WTC11 (cell line): Measurements from ENCODE around the gene ZNF729. TPM values are rescaled to one million over a fixed set of nuclear protein-coding genes. Genes with fewer than 3 reads are reported as not detected.

Source experiments
- ATAC-seq: fragments of 200-7000 bp; cut with Tn5 transposase; 2 replicates; pipeline ENCODE4 v1.10.0; 2021; ENCODE audit warnings: mild to moderate bottlenecking, moderate library complexity
- CTCF ChIA-PET: fragments of 300-600 bp; sonication (Branson Sonifier 250); formaldehyde crosslinking; loops from one replicate; lab custom pipeline; 2021; ENCODE audit warnings: antibody characterized with exemption; lab: Charles Lee
- POLR2A ChIA-PET: fragments of 350-600 bp; sonication (Branson Sonifier 250); formaldehyde crosslinking; loops from one replicate; lab custom pipeline; 2021; ENCODE audit warnings: antibody characterized with exemption; lab: Charles Lee
- DNase-seq: peaks from one replicate; pipeline ENCODE4 v3.0.0; 2021; ENCODE audit warnings: low spot score
- H3K27ac Mint-ChIP-seq: 2 replicates; pipeline ENCODE4 v1.8.0; 2021; ENCODE audit warnings: mixed read lengths
- H3K27me3 Mint-ChIP-seq: 2 replicates; pipeline ENCODE4 v1.8.0; 2021; ENCODE audit warnings: low read depth, mild to moderate bottlenecking, moderate library complexity, mixed read lengths
- H3K36me3 Mint-ChIP-seq: 2 replicates; pipeline ENCODE4 v1.8.0; 2021; ENCODE audit warnings: mixed read lengths
- H3K4me1 Mint-ChIP-seq: 2 replicates; pipeline ENCODE4 v1.8.0; 2022; ENCODE audit warnings: mixed read lengths
- H3K4me3 Mint-ChIP-seq: 2 replicates; pipeline ENCODE4 v1.8.0; 2021; ENCODE audit warnings: mild to moderate bottlenecking, moderate library complexity, mixed read lengths
- H3K9me3 Mint-ChIP-seq: 2 replicates; pipeline ENCODE4 v1.8.0; 2021; ENCODE audit warnings: mixed read lengths
- ATF6 ChIP-seq: sonication (generic); formaldehyde crosslinking; IDR thresholded peaks from 2 replicates; pipeline ENCODE4 v1.8.1; 2023; ENCODE audit warnings: mild to moderate bottlenecking, missing genetic modification reagents
- CDX4 ChIP-seq: fragments of 250-450 bp; sonication (Bioruptor Pico); IDR thresholded peaks from 2 replicates; pipeline ENCODE4 v1.9.0; 2021; ENCODE audit warnings: moderate library complexity, mild to moderate bottlenecking, inconsistent platforms, borderline replicate concordance
- FOXP4 ChIP-seq: sonication (generic); formaldehyde crosslinking; IDR thresholded peaks from 2 replicates; pipeline ENCODE4 v1.8.0; 2022; ENCODE audit warnings: mild to moderate bottlenecking, missing genetic modification reagents
- GABPB1 ChIP-seq: sonication (generic); formaldehyde crosslinking; IDR thresholded peaks from 2 replicates; pipeline ENCODE4 v1.8.1; 2023; ENCODE audit warnings: mild to moderate bottlenecking, missing genetic modification reagents
- MAX ChIP-seq: sonication (generic); formaldehyde crosslinking; IDR thresholded peaks from 2 replicates; pipeline ENCODE4 v1.8.0; 2022; ENCODE audit warnings: mild to moderate bottlenecking, missing genetic modification reagents
- TP53 ChIP-seq: sonication (generic); formaldehyde crosslinking; IDR thresholded peaks from 2 replicates; pipeline ENCODE4 v1.8.1; 2023; ENCODE audit warnings: mild to moderate bottlenecking, missing genetic modification reagents
- ZNF425 ChIP-seq: fragments of 250-450 bp; sonication (Bioruptor Pico); conservative IDR thresholded peaks from 2 replicates; pipeline ENCODE4 v1.9.0; 2021; ENCODE audit warnings: mild to moderate bottlenecking
- ZNF671 ChIP-seq: fragments of 250-450 bp; sonication (Bioruptor Pico); IDR thresholded peaks from 2 replicates; pipeline ENCODE4 v1.8.0; 2021; ENCODE audit warnings: mild to moderate bottlenecking
- ZSCAN18 ChIP-seq: fragments of 250-450 bp; sonication (Bioruptor Pico); IDR thresholded peaks from 2 replicates; pipeline ENCODE4 v2.1.2; 2022; ENCODE audit warnings: mild to moderate bottlenecking, moderate library complexity
- total RNA-seq: library from RNA; stranded (reverse); gene quantifications from 3 replicates; pipeline ENCODE4 v1.2.3, GENCODE V29; 2021

The ZNF729 gene
- total RNA-seq, 1 experiment from 2014 or later: not detected

DNA sequence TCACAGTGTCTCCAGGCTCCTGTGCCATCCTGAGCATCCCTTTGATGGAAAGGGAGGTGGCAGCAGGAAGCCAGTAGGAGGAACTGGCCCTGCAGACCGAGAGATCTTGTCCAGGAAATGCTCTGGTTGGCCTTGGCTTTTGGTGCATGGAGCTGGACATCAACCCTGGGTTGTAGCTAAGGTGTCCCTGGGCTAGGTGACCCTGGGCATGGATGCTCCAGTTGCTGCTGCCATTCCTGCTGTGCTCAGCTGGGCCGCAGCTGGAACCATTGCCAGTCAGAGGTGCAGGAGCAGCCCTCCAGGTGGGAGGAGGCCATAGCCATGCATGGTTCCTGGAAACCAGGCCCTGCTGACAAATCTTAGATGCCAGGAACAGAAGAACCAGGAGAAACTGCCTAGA lies 68.4 kb downstream of the ZNF729 start:
- Mint-ChIP-seq H3K27me3 (peaks cover 9% of the 10 kb centered on the region; the same call in 1 of the 2 replicates), H3K27ac (no peak overlapping the region), H3K4me1 (no peaks in the 10 kb centered on the region), H3K4me3 (no peak overlapping the region), H3K36me3 (peaks cover 65% of the 10 kb centered on the region), H3K9me3 (peaks cover 69% of the 10 kb centered on the region)
- POLR2A ChIA-PET: no interaction called here
- no peak for DNase-seq
- TF ChIP-seq ZNF425 (no peak), FOXP4 (CRISPR knock-in tag) (no peak), ZNF671 (CRISPR knock-in tag) (no peak), TP53 (no peak), ATF6 (CRISPR knock-in tag) (no peak), CDX4 (CRISPR knock-in tag) (no peak), ZSCAN18 (CRISPR knock-in tag) (no peak), GABPB1 (CRISPR knock-in tag) (no peak), MAX (CRISPR knock-in tag) (no peak)
- no peak for ATAC-seq
- CTCF ChIA-PET: no interaction called here

Other genes with a start within 250 kb of the ZNF729 start
- not detected in 3 replicates for gene ZNF257, start 234.0 kb upstream of the ZNF729 start, total RNA-seq
- not detected in 3 replicates for gene ZNF676, start 89.5 kb upstream of the ZNF729 start, total RNA-seq
- gene ZNF98, start 135.9 kb downstream of the ZNF729 start, total RNA-seq: not detected in 3 replicates